Measurements from ENCODE around the gene AFDN. TPM values are rescaled to one million over a fixed set of nuclear protein-coding genes. Genes with fewer than 3 reads are reported as not detected.

AFDN gene
- polyA plus RNA-seq, 1 of the 3 experiments (the other 2 are of a cell fraction), result 25.1 TPM

DNA sequence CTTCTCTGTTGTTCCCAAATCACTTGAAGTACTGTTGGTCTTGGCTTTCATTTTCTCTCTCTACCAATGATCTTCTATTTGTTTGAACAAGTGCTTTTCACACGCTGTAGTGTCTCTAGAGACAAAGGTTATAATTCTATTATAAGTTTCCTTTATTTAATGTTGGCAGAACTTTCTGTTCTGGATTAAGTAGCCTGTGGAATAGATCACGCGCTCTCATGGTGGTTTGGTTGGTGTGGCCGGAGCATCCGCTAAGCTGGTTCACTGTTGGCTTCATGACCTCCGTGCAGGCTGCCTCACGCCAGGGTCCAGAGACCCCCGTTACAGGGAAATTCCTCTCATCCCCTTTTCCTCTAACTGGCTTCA, 139.8 kb downstream of the AFDN start (continued):
- TF ChIP-seq, protein P1, sequence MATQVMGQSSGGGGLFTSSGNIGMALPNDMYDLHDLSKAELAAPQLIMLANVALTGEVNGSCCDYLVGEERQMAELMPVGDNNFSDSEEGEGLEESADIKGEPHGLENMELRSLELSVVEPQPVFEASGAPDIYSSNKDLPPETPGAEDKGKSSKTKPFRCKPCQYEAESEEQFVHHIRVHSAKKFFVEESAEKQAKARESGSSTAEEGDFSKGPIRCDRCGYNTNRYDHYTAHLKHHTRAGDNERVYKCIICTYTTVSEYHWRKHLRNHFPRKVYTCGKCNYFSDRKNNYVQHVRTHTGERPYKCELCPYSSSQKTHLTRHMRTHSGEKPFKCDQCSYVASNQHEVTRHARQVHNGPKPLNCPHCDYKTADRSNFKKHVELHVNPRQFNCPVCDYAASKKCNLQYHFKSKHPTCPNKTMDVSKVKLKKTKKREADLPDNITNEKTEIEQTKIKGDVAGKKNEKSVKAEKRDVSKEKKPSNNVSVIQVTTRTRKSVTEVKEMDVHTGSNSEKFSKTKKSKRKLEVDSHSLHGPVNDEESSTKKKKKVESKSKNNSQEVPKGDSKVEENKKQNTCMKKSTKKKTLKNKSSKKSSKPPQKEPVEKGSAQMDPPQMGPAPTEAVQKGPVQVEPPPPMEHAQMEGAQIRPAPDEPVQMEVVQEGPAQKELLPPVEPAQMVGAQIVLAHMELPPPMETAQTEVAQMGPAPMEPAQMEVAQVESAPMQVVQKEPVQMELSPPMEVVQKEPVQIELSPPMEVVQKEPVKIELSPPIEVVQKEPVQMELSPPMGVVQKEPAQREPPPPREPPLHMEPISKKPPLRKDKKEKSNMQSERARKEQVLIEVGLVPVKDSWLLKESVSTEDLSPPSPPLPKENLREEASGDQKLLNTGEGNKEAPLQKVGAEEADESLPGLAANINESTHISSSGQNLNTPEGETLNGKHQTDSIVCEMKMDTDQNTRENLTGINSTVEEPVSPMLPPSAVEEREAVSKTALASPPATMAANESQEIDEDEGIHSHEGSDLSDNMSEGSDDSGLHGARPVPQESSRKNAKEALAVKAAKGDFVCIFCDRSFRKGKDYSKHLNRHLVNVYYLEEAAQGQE (IDR thresholded peaks at IDR 0.05; ENCODE audit: low read depth, low read length), result no peak
- TF ChIP-seq FOXM1 (IDR thresholded peaks at IDR 0.05; ENCODE audit: low read depth), result no peak
- TF ChIP-seq, protein P2, sequence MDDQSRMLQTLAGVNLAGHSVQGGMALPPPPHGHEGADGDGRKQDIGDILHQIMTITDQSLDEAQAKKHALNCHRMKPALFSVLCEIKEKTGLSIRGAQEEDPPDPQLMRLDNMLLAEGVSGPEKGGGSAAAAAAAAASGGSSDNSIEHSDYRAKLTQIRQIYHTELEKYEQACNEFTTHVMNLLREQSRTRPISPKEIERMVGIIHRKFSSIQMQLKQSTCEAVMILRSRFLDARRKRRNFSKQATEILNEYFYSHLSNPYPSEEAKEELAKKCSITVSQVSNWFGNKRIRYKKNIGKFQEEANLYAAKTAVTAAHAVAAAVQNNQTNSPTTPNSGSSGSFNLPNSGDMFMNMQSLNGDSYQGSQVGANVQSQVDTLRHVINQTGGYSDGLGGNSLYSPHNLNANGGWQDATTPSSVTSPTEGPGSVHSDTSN (IDR thresholded peaks at IDR 0.05), result no peak
- no peak for TF ChIP-seq EP300 (IDR thresholded peaks at IDR 0.05; ENCODE audit: borderline replicate concordance in 1 of 2, low read depth in 1 of 2, low read length in 1 of 2)

DNA sequence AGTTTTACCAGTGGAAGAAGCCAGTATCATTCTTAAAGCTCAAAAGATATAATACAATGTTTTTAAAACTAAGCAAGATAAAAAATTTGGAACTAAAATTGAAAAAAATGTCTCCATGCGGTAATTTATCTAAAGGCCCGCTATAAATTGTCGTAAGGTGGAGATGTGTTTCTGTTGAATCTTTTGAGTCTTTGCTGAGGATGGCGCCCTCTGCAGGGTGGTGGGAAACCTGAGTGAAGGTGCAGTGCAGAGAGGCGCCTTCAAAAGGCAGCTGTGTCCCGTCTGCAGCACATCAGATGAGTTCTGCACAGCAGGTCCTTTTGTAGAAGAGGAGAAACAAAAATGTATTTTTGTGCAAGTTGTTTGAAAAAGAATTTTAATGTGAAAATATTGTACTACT, 141.4 kb downstream of the AFDN start:
- no peaks in the 10 kb centered on the region for H3K27me3 ChIP-seq (ENCODE audit: insufficient read depth)
- no peak overlapping the region for H2AFZ ChIP-seq (ENCODE audit: low read depth)
- ChIA-PET CTCF (interaction anchor here (0.5 to 1.9 kb wide), 19 partner anchors 8 to 492 kb away, joined by 3 to 9 read pairs (median 4); no protein-coding TSS in a partner anchor), POLR2A (no interaction called here)
- no peaks in the 10 kb centered on the region for H3K79me2 ChIP-seq (ENCODE audit: insufficient read depth)
- peak overlapping the region in 1 of 2 experiments; percentile 39; a peak in 1 of 4 replicates for H3K4me3 ChIP-seq (ENCODE audit: low read depth in 2 of 2, low read length in 1 of 2)
- no peaks in the 10 kb centered on the region for H3K9me2 ChIP-seq
- DNase-seq, result peak; percentile 55
- WGBS (ENCODE audit: low lambda C conversion rate), result 85% methylated on average over 6 of the region's 6 CpGs
- no peaks in the 10 kb centered on the region for H3F3A ChIP-seq (replicated peaks; ENCODE audit: insufficient read depth)
- H3K27ac ChIP-seq (ENCODE audit: low read depth in 2 of 2, low read length in 1 of 2), result no peak overlapping the region
- no peak overlapping the region for H3K4me2 ChIP-seq
- peaks cover 18 to 60% of the 10 kb centered on the region in 2 experiments for H3K36me3 ChIP-seq (replicated peaks in 1 of 2; ENCODE audit: control insufficient read depth in 1 of 2, insufficient read depth in 2 of 2, low read length in 1 of 2)
- no peaks in the 10 kb centered on the region for H4K20me1 ChIP-seq (ENCODE audit: insufficient read depth)
- TF ChIP-seq, protein P3, sequence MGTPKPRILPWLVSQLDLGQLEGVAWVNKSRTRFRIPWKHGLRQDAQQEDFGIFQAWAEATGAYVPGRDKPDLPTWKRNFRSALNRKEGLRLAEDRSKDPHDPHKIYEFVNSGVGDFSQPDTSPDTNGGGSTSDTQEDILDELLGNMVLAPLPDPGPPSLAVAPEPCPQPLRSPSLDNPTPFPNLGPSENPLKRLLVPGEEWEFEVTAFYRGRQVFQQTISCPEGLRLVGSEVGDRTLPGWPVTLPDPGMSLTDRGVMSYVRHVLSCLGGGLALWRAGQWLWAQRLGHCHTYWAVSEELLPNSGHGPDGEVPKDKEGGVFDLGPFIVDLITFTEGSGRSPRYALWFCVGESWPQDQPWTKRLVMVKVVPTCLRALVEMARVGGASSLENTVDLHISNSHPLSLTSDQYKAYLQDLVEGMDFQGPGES (IDR thresholded peaks at IDR 0.05; ENCODE audit: low read depth, low read length), result no peak
- TF ChIP-seq, protein P4, sequence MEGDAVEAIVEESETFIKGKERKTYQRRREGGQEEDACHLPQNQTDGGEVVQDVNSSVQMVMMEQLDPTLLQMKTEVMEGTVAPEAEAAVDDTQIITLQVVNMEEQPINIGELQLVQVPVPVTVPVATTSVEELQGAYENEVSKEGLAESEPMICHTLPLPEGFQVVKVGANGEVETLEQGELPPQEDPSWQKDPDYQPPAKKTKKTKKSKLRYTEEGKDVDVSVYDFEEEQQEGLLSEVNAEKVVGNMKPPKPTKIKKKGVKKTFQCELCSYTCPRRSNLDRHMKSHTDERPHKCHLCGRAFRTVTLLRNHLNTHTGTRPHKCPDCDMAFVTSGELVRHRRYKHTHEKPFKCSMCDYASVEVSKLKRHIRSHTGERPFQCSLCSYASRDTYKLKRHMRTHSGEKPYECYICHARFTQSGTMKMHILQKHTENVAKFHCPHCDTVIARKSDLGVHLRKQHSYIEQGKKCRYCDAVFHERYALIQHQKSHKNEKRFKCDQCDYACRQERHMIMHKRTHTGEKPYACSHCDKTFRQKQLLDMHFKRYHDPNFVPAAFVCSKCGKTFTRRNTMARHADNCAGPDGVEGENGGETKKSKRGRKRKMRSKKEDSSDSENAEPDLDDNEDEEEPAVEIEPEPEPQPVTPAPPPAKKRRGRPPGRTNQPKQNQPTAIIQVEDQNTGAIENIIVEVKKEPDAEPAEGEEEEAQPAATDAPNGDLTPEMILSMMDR (IDR thresholded peaks at IDR 0.05), result peak; percentile 56
- TF ChIP-seq, protein P5, sequence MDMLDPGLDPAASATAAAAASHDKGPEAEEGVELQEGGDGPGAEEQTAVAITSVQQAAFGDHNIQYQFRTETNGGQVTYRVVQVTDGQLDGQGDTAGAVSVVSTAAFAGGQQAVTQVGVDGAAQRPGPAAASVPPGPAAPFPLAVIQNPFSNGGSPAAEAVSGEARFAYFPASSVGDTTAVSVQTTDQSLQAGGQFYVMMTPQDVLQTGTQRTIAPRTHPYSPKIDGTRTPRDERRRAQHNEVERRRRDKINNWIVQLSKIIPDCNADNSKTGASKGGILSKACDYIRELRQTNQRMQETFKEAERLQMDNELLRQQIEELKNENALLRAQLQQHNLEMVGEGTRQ (IDR thresholded peaks at IDR 0.05; ENCODE audit: borderline replicate concordance, low read depth, low read length), result no peak
- peak; percentile 43 for TF ChIP-seq RAD21 (IDR thresholded peaks at IDR 0.05; ENCODE audit: low read length)
- no peaks in the 10 kb centered on the region for H3K4me1 ChIP-seq (ENCODE audit: control insufficient read depth in 1 of 2, insufficient read depth in 2 of 2, low read depth in 1 of 2, low read length in 1 of 2)
- H3K9me3 ChIP-seq, result no peaks in the 10 kb centered on the region
- no peak overlapping the region for H3K9ac ChIP-seq
